Cerebellar cortex (tissue), 1 donor: ENCODE data around the gene PTPA.
"Not testable (repeated sequence)": the region's sequence is repeated elsewhere in the genome, so short reads cannot be mapped to it uniquely, and the experiment has no call there.

Experiments used
- DNase-seq: peaks from one replicate; pipeline ENCODE4 v3.0.0-alpha.2; 2015; ENCODE audit warnings: low spot score

PTPA gene

GRCh38 chr9:129177791-129178567 is 66.8 kb downstream of the PTPA start, which contains the start of gene IER5L:
IER5L (minus strand) TSS chr9:129178261; CDS start chr9:129178052, 209 bp downstream.
- DNase-seq, result peak; percentile 95

- peak; percentile 80 for DNase-seq
Observed at GRCh38 chr9:129178568-129179382, 67.6 kb downstream of the PTPA start.

GRCh38 chr9:129181246-129181645 is 70.0 kb downstream of the PTPA start:
- DNase-seq, result no peak

GRCh38 chr9:129182122-129182521 is 70.9 kb downstream of the PTPA start:
- DNase-seq, result no peak

DNA sequence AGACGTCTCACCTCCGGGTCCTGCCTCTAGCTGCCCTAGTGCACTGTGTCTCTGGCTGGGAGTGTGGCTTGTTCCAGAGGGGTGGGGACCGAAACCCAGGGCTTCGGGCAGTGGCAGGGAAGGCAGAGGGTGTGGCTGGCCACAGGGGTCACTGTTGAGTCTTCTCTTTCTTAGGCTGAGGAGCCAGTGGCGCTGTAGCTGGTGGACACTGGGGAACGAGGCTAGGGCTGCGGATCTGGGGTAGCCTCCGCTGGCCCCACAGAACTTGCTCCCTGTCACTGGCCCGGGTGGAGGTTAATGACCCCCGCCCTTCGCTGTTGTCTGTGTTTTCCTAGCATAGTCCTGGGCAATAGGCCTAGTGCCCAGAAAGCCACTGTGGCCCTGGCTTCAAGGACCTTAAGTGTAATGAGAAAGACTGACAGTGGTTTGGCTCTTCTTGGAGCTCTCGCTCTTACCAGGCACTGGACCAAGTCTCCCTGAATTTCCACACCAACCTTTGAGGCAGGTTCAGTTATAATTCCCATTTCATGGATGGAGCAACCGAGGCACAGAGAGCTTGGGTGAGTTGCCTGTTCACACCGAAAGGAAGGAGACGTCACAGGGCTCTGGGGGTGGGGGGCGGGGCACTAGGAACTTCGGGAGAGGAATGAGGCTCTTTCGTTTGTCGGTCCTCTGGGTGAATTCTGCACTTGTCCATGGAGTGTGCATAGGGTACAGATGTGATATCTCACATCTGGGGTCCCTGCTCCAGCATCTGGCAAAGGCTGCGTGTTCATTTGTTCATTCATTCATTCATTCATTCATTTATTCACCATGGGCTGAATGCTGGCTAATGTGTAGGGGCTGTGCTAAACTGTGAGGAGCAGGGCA is 71.6 kb downstream of the PTPA start:
- peak; percentile 72 for DNase-seq

- no peak for DNase-seq
Observed at GRCh38 chr9:129183495-129184218, 72.4 kb downstream of the PTPA start.

- no peak for DNase-seq
Observed at GRCh38 chr9:129184219-129184524, 73.0 kb downstream of the PTPA start.

- no peak for DNase-seq
Observed at GRCh38 chr9:129184596-129185122, 73.4 kb downstream of the PTPA start.

DNA sequence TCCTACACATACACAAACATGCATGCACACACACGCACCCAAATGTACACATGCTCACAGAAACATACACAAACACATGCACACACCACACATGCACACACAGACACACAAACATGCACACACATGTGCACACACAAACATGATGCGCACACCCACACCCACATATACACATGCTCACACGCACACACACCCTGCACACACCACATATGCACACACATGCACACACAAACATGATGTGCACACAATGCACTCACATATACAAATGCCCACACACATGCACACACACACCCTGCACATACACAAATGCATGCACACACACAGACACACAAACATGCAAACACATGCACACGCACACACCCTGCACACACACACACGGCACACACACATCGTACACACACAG is 74.2 kb downstream of the PTPA start:
- no peak for DNase-seq

DNA sequence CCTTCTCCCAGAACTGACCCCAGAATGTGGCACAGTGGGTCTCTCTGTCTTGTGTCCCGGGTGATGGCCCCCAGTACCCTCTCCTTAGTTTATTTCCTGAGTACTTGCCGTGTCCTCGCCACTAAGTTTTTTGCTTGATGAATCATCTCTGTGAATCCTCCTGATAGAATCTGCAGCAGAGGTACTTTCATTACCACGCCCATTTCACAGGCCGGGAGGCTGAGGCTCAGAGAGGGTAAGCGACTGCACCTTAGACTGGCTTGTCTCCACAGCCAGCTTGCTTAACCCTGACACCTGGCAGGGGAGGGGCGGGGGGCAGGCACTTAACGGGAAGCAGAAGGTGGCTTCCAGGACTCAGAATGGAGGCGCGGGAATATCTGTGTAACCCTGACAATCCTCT is 74.8 kb downstream of the PTPA start:
- no peak for DNase-seq

DNA sequence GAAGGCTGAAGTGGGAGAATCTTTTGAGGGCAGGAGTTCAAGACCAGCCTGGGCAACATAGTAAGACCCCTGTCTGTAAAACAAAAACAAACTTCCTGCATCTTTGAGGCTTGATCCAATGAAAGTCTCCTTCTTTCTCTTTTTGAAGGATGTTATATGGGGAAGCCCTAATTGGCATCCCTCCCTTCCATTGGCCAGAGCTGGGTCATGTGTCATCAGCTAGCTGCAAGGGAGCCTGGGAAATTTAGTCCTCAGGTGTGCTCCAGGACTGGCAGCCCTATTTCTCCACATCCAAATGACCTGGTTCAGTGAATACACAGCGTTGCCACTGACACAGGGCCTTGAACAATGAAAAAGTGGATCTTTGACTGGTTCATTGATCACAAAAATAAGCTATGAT is 75.8 kb downstream of the PTPA start:
- no peak for DNase-seq

- not testable (repeated sequence) for DNase-seq
Observed at GRCh38 chr9:129189971-129190370, 78.8 kb downstream of the PTPA start.

- DNase-seq, result no peak
Observed at GRCh38 chr9:129191234-129191633, 80.0 kb downstream of the PTPA start.

DNA sequence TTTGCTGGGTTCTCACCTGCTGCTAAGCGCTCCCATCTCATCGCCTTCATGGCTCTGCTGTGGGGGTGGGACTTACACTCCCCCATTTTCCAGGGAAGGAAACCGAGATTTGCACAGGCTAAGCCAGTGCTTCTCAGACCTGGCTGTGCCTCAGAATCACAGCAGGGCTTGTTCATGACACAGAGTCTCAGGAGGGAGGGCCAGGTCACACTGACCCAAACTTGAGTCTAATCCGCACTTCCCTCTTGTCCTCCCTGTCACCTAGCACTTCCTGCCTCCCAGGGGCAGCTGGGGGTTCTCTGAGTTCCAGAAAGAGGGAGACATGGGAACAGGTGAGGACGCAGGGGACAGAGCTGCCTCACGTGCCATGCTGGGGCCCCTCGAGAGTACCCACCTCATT is 82.4 kb downstream of the PTPA start:
- DNase-seq, result no peak

DNA sequence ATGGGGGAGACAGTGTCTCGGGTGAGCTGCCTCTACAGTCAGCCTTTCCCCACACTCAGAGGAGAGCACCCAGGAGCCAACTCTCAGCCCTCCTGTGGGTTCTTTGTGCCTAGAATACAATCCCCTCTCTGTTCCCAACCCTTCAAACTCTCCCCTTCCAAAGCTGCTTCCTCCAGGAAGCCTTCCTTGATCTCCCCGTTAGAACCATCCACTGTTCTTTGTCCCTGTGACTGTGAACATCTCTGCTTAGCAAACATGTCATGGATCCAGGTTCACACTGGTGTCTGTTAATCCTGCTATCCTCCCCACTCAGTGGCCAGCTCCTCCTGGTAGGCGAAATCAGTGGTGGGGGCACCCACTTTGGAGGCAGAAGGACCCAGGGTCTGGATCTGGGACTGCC is 83.0 kb downstream of the PTPA start:
- no peak for DNase-seq

GRCh38 chr9:129195606-129196005 is 84.4 kb downstream of the PTPA start:
- no peak for DNase-seq

GRCh38 chr9:129197045-129197444 is 85.8 kb downstream of the PTPA start:
- DNase-seq, result not testable (repeated sequence)

- DNase-seq, result no peak
Observed at GRCh38 chr9:129197978-129198318, 86.7 kb downstream of the PTPA start.
